Hematopoietic multipotent progenitor cell treated with erythropoietin and hydrocortisone succinate and interleukin-3 and kit ligand, for 8 days (in vitro differentiated cells): ENCODE results near the gene MADD.
"Not testable (repeated sequence)": the region's sequence is repeated elsewhere in the genome, so short reads cannot be mapped to it uniquely, and the experiment has no call there.

ENCODE experiments used
- DNase-seq: peaks from one replicate; pipeline ENCODE4 v3.0.0-alpha.2; 2015

The MADD gene

GRCh38 chr11:47326198-47326597 is 56.3 kb downstream of the MADD start:
- no peak for DNase-seq

GRCh38 chr11:47327025-47327424 is 57.1 kb downstream of the MADD start:
- DNase-seq, result no peak

GRCh38 chr11:47327949-47328348 is 58.0 kb downstream of the MADD start:
- DNase-seq, result no peak

- DNase-seq, result no peak
Measured at GRCh38 chr11:47328449-47329390, 58.8 kb downstream of the MADD start.

- no peak for DNase-seq
Measured at GRCh38 chr11:47329431-47329986, 59.6 kb downstream of the MADD start.

- DNase-seq, result no peak
Measured at GRCh38 chr11:47329987-47330931, 60.3 kb downstream of the MADD start.

GRCh38 chr11:47331454-47332302 is 61.7 kb downstream of the MADD start:
- no peak for DNase-seq

GRCh38 chr11:47332303-47332711 is 62.4 kb downstream of the MADD start:
- DNase-seq, result no peak

- no peak for DNase-seq
Measured at GRCh38 chr11:47332791-47333525, 63.0 kb downstream of the MADD start.

GRCh38 chr11:47333526-47333845 is 63.6 kb downstream of the MADD start:
- no peak for DNase-seq

GRCh38 chr11:47333886-47334443 is 64.0 kb downstream of the MADD start:
- DNase-seq, result no peak

- DNase-seq, result not testable (repeated sequence)
Measured at GRCh38 chr11:47334699-47335411, 64.9 kb downstream of the MADD start.

GRCh38 chr11:47335733-47336132 is 65.8 kb downstream of the MADD start:
- DNase-seq, result no peak

- no peak for DNase-seq
Measured at GRCh38 chr11:47336595-47336994, 66.7 kb downstream of the MADD start.

- no peak for DNase-seq
Measured at GRCh38 chr11:47337229-47337924, 67.4 kb downstream of the MADD start.

- DNase-seq, result no peak
Measured at GRCh38 chr11:47338396-47339241, 68.7 kb downstream of the MADD start.

GRCh38 chr11:47340010-47340409 is 70.1 kb downstream of the MADD start:
- DNase-seq, result no peak

- no peak for DNase-seq
Measured at GRCh38 chr11:47340980-47341775, 71.2 kb downstream of the MADD start.
